ENCODE data around the gene PRXL2B. TPM values are rescaled to one million over a fixed set of nuclear protein-coding genes. Genes with fewer than 3 reads are reported as not detected.
"Not testable (repeated sequence)": the region's sequence is repeated elsewhere in the genome, so short reads cannot be mapped to it uniquely, and the experiment has no call there.

The PRXL2B gene
- total RNA-seq, 4 donors from 2014 or later: 0.52 to 2.7 (median 1.1) TPM

DNA sequence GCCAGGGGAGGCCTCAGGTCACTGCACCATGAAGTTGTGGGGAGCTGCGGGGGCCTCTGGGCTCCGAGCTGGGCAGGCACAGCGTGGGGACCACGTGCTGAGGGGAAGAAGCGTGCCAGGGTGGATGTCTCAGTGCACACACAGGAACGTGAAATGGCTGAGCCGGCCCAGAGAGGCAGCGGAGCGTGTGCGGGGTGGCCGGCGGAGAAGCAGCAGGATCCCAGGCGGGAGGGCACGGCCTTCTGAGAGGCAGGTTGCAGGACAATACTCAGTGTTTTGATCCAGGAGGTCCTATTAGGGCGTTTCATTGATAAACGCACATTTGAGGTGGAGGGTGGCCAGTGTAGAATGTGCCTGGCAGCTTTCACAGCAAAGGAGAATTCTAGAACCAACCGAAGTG lies 17.5 kb upstream of the PRXL2B start:
- ATAC-seq (no peak), DNase-seq (no peak)
- TF ChIP-seq, protein P1, sequence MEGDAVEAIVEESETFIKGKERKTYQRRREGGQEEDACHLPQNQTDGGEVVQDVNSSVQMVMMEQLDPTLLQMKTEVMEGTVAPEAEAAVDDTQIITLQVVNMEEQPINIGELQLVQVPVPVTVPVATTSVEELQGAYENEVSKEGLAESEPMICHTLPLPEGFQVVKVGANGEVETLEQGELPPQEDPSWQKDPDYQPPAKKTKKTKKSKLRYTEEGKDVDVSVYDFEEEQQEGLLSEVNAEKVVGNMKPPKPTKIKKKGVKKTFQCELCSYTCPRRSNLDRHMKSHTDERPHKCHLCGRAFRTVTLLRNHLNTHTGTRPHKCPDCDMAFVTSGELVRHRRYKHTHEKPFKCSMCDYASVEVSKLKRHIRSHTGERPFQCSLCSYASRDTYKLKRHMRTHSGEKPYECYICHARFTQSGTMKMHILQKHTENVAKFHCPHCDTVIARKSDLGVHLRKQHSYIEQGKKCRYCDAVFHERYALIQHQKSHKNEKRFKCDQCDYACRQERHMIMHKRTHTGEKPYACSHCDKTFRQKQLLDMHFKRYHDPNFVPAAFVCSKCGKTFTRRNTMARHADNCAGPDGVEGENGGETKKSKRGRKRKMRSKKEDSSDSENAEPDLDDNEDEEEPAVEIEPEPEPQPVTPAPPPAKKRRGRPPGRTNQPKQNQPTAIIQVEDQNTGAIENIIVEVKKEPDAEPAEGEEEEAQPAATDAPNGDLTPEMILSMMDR (IDR thresholded peaks at IDR 0.05 in 4 of 5, conservative IDR thresholded peaks at IDR 0.05 in 1 of 5): no peak
- TF ChIP-seq POLR2A (IDR thresholded peaks at IDR 0.05): no peak
- Histone ChIP-seq H3K4me3 (no peak overlapping the region), H3K36me3 (no peaks in the 10 kb centered on the region), H3K27ac (no peak overlapping the region), H3K4me1 (no peaks in the 10 kb centered on the region), H3K27me3 (peaks cover 0 to 25% (median 7%) of the 10 kb centered on the region in 3 donors), H3K9me3 (no peaks in the 10 kb centered on the region)
- intact Hi-C loops (cut with DNase I; ENCODE audit: low total_unique reads): no loop called here
- in situ Hi-C loops (cut with MboI; ENCODE audit: low sequenced_read_pairs in 4 of 4): no loop called here

DNA sequence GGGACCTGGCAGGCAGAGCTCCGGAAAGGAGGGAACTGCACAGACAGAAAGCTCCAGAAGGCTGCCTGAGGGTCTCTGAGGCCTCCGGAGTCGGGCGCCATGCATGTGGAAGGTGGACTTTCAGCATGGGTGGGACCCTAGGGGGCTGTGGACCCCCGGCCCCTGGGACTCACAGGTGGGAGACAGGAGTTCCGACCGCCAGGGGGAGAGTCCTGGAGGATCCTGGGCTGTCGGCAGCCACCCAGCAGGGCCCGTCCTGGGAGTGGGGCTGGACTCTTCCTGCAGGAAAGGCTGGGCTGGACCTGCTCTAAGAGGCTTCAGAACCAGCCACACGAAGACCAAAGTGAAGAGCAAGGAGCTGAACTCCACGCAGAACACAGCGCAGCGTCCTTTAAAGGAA lies 16.9 kb upstream of the PRXL2B start:
- intact Hi-C loops (cut with DNase I; ENCODE audit: low total_unique reads); H3K4me1 ChIP-seq; H3K27ac ChIP-seq; in situ Hi-C loops (cut with MboI; ENCODE audit: low sequenced_read_pairs in 4 of 4); H3K9me3 ChIP-seq; ATAC-seq; H3K36me3 ChIP-seq; DNase-seq; H3K4me3 ChIP-seq: not testable (repeated sequence)
- H3K27me3 ChIP-seq: peaks cover 0 to 25% (median 7%) of the 10 kb centered on the region in 3 donors

DNA sequence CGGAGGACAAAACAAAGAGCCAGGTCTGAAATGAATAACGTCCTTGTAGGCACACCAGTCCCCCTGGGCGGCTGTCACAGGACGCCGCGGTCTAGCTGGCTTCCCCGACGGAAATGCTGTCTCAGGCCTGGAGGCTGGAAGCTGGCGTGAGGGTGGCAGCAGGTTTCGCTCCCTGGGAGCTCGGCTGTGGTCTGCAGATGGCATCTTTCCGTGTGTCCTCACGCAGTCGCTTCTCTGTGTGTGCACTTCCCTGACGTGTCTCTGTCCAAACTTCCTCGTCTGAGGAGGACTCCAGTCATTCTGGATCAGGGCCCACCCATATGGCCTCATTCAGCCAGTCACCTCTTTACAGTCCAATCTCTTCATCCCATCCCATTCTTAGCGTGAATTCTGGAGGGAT lies 16.2 kb upstream of the PRXL2B start:
- DNase-seq: no peak
- TF ChIP-seq, protein P1 (IDR thresholded peaks at IDR 0.05 in 4 of 5, conservative IDR thresholded peaks at IDR 0.05 in 1 of 5): no peak
- no peak for TF ChIP-seq POLR2A (IDR thresholded peaks at IDR 0.05)
- Histone ChIP-seq H3K4me3 (no peak overlapping the region), H3K36me3 (no peaks in the 10 kb centered on the region), H3K27me3 (peaks cover 0 to 25% (median 7%) of the 10 kb centered on the region in 3 donors), H3K27ac (no peak overlapping the region), H3K9me3 (no peaks in the 10 kb centered on the region), H3K4me1 (no peaks in the 10 kb centered on the region)
- no peak for ATAC-seq
- in situ Hi-C loops (cut with MboI; ENCODE audit: low sequenced_read_pairs in 4 of 4): no loop called here
- intact Hi-C loops (cut with DNase I; ENCODE audit: low total_unique reads): no loop called here

DNA sequence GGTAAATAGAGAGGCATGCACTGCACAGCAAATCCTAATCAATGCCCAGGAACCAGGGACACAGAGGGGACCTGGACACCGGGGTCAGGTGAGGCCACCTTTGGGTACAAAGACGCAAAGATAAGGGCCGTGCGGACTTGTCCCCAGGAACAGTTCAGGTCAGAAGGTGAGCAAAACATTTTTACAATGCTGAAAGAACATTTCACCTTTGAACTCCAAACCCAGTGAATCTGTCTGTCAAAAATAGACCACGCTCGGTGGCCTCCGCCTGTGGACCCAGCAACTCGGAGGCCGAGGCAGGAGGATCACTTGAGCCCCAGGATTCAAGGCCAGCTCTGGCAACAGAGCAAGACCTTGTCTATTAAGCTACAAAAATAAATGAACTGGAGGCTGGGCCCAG lies 15.2 kb upstream of the PRXL2B start:
- DNase-seq (no peak), ATAC-seq (no peak)
- Histone ChIP-seq H3K27ac (no peak overlapping the region), H3K4me1 (no peaks in the 10 kb centered on the region), H3K27me3 (peaks cover 5 to 25% (median 7%) of the 10 kb centered on the region in 3 donors), H3K4me3 (no peak overlapping the region), H3K36me3 (no peaks in the 10 kb centered on the region), H3K9me3 (no peaks in the 10 kb centered on the region)
- in situ Hi-C loops (cut with MboI; ENCODE audit: low sequenced_read_pairs in 4 of 4) (no loop called here), intact Hi-C loops (cut with DNase I; ENCODE audit: low total_unique reads) (no loop called here)
- TF ChIP-seq POLR2A (IDR thresholded peaks at IDR 0.05): no peak
- TF ChIP-seq, protein P1 (IDR thresholded peaks at IDR 0.05 in 4 of 5, conservative IDR thresholded peaks at IDR 0.05 in 1 of 5): no peak

DNA sequence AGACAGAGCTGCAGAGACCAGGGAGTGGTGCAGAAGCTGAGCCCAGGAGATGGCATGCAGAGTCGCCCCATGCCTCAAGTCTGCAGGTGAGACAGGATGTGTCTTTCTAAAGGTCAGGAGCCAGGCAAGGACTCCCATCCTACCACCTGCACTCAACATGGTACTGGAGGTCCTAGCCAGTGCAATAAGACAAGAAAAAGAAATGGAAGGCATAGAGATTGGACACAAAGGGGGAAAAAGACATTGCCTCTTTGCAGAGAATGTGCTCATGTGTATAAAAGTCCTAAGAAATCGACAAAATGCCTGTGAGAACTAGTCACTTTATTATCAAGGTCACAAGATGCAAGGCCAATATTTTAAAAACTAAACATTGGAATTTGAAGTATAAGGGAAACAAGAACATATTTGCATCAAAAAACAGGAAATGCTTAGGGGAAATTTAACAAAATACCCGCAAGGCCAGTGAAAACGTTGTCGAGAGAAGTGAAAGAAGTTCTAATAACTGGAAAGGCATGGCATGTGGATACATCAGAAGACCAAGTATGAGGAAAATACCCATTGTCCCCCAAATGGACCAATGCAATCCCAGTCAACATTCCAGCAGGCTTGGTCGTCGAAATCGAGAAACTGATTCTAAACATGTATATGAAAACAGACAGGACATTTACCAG lies 13.2 kb upstream of the PRXL2B start:
- in situ Hi-C loops (cut with MboI; ENCODE audit: low sequenced_read_pairs in 4 of 4) (no loop called here), intact Hi-C loops (cut with DNase I; ENCODE audit: low total_unique reads) (no loop called here)
- no peak overlapping the region for H3K4me3 ChIP-seq
- DNase-seq (no peak), ATAC-seq (no peak)
- no peaks in the 10 kb centered on the region for H3K36me3 ChIP-seq
- H3K9me3 ChIP-seq: no peaks in the 10 kb centered on the region
- peaks cover 4 to 16% (median 7%) of the 10 kb centered on the region in 3 donors for H3K27me3 ChIP-seq
- no peaks in the 10 kb centered on the region for H3K4me1 ChIP-seq
- no peak overlapping the region for H3K27ac ChIP-seq
- TF ChIP-seq, protein P1 (IDR thresholded peaks at IDR 0.05 in 4 of 5, conservative IDR thresholded peaks at IDR 0.05 in 1 of 5): no peak
- no peak for TF ChIP-seq POLR2A (IDR thresholded peaks at IDR 0.05)

Measured in gastrocnemius medialis (tissue), 4 donors.